ENCODE results near the gene SUGCT.

SUGCT gene

GRCh38 chr7:40223451-40224127 is 88.8 kb downstream of the SUGCT start:
- no peak overlapping the region for H3K27ac ChIP-seq (ENCODE audit: low read depth, low read length)
- H3K9me3 ChIP-seq (ENCODE audit: control insufficient read depth, insufficient read depth, low read depth, low read length), result peaks cover 4% of the 10 kb centered on the region; the same call in 1 of the 2 replicates
- no peaks in the 10 kb centered on the region for H3K4me1 ChIP-seq (ENCODE audit: control insufficient read depth, insufficient read depth, low read length)
- no peaks in the 10 kb centered on the region for H3K27me3 ChIP-seq (ENCODE audit: control insufficient read depth, insufficient read depth, low read length)
- H3K36me3 ChIP-seq (ENCODE audit: control insufficient read depth, insufficient read depth, low read length), result no peaks in the 10 kb centered on the region
- no peak overlapping the region for H3K4me3 ChIP-seq (ENCODE audit: low read depth, low read length)
- H3K9ac ChIP-seq (ENCODE audit: low read length), result no peak overlapping the region

DNA sequence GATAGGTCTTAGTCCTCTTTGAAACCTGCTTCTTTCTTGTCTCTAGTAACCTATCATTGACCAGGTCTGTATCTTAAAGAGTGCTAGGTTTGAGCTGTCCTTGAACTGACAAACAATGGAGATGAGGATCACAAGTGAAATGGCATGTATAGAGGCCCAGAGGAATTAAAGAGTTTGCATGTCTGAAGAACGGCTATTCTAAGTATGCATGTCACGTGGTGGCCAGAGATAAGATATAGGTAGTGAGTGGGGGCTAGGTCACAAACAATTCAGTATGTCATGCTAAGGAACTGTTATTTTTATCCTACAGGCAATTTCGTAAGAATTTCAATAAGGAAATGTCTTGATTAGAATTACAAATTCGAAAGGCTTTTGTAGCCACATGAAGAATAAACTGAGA is 95.3 kb downstream of the SUGCT start:
- no peak overlapping the region for H3K4me3 ChIP-seq (ENCODE audit: low read depth, low read length)
- no peaks in the 10 kb centered on the region for H3K36me3 ChIP-seq (ENCODE audit: control insufficient read depth, insufficient read depth, low read length)
- H3K9me3 ChIP-seq (ENCODE audit: control insufficient read depth, insufficient read depth, low read depth, low read length), result no peaks in the 10 kb centered on the region
- no peak overlapping the region for H3K9ac ChIP-seq (ENCODE audit: low read length)
- H3K27me3 ChIP-seq (ENCODE audit: control insufficient read depth, insufficient read depth, low read length), result no peaks in the 10 kb centered on the region
- no peak overlapping the region for H3K27ac ChIP-seq (ENCODE audit: low read depth, low read length)
- H3K4me1 ChIP-seq (ENCODE audit: control insufficient read depth, insufficient read depth, low read length), result no peaks in the 10 kb centered on the region

GRCh38 chr7:40231796-40232195 is 97.0 kb downstream of the SUGCT start:
- Histone ChIP-seq H3K4me1 (ENCODE audit: control insufficient read depth, insufficient read depth, low read length) (no peaks in the 10 kb centered on the region), H3K27ac (ENCODE audit: low read depth, low read length) (no peak overlapping the region), H3K4me3 (ENCODE audit: low read depth, low read length) (no peak overlapping the region), H3K36me3 (ENCODE audit: control insufficient read depth, insufficient read depth, low read length) (no peaks in the 10 kb centered on the region), H3K9ac (ENCODE audit: low read length) (no peak overlapping the region), H3K9me3 (ENCODE audit: control insufficient read depth, insufficient read depth, low read depth, low read length) (no peaks in the 10 kb centered on the region), H3K27me3 (ENCODE audit: control insufficient read depth, insufficient read depth, low read length) (no peaks in the 10 kb centered on the region)

GRCh38 chr7:40232242-40232893 is 97.6 kb downstream of the SUGCT start:
- Histone ChIP-seq H3K9ac (ENCODE audit: low read length) (no peak overlapping the region), H3K9me3 (ENCODE audit: control insufficient read depth, insufficient read depth, low read depth, low read length) (no peaks in the 10 kb centered on the region), H3K36me3 (ENCODE audit: control insufficient read depth, insufficient read depth, low read length) (no peaks in the 10 kb centered on the region), H3K4me1 (ENCODE audit: control insufficient read depth, insufficient read depth, low read length) (no peaks in the 10 kb centered on the region), H3K27ac (ENCODE audit: low read depth, low read length) (no peak overlapping the region), H3K4me3 (ENCODE audit: low read depth, low read length) (no peak overlapping the region), H3K27me3 (ENCODE audit: control insufficient read depth, insufficient read depth, low read length) (no peaks in the 10 kb centered on the region)

- Histone ChIP-seq H3K36me3 (ENCODE audit: control insufficient read depth, insufficient read depth, low read length) (no peaks in the 10 kb centered on the region), H3K4me1 (ENCODE audit: control insufficient read depth, insufficient read depth, low read length) (no peaks in the 10 kb centered on the region)
These were observed 99.2 kb downstream of the SUGCT start for GRCh38 chr7:40234046-40234445.

DNA sequence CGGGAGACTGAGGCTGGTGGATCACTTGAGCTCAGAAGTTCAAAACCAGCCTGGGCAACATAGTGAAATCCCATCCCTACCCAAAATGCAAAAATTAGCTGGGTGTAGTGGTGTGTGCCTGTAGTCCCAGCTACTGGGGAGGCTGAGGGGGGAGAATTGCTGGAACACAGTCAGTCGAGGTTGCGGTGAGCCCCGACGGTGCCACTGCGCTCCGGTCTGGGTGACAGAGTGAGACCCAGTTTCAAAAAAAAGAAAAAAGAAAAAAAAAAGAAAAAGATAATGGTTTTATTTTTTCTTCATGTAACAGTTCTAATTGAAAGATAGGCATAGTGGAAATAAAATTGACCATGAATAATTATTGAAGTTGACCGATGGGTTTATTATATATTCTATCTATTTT is 99.9 kb downstream of the SUGCT start:
- Histone ChIP-seq H3K27me3 (ENCODE audit: control insufficient read depth, insufficient read depth, low read length) (no peaks in the 10 kb centered on the region), H3K4me1 (ENCODE audit: control insufficient read depth, insufficient read depth, low read length) (no peaks in the 10 kb centered on the region), H3K9me3 (ENCODE audit: control insufficient read depth, insufficient read depth, low read depth, low read length) (no peaks in the 10 kb centered on the region), H3K4me3 (ENCODE audit: low read depth, low read length) (no peak overlapping the region), H3K9ac (ENCODE audit: low read length) (no peak overlapping the region), H3K36me3 (ENCODE audit: control insufficient read depth, insufficient read depth, low read length) (no peaks in the 10 kb centered on the region), H3K27ac (ENCODE audit: low read depth, low read length) (no peak overlapping the region)

More at GRCh38 chr7:40234046-40234445, 99.2 kb downstream of the SUGCT start:
- Histone ChIP-seq H3K4me3 (ENCODE audit: low read depth, low read length) (no peak overlapping the region), H3K9me3 (ENCODE audit: control insufficient read depth, insufficient read depth, low read depth, low read length) (no peaks in the 10 kb centered on the region), H3K27me3 (ENCODE audit: control insufficient read depth, insufficient read depth, low read length) (no peaks in the 10 kb centered on the region), H3K9ac (ENCODE audit: low read length) (no peak overlapping the region), H3K27ac (ENCODE audit: low read depth, low read length) (no peak overlapping the region)

DNA sequence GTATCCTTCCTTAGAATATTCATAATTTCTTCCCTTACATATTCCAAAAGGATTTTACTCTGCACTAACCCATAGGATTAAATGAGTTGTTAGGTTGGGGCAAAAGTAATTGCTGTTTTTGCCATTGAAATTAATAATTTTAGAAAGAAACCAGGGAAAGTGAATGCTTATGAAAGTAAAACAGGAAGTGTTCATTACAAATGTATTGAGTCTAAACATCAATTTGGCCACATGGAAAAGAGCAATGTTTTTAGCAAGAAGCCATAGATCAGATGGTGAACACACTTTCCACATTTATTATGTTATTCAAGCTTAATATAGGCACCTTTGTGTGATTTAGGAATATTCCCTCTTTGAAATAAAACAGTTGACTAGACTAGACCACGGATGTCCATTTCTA is 102.9 kb downstream of the SUGCT start:
- H3K4me3 ChIP-seq (ENCODE audit: low read depth, low read length), result no peak overlapping the region
- no peaks in the 10 kb centered on the region for H3K36me3 ChIP-seq (ENCODE audit: control insufficient read depth, insufficient read depth, low read length)
- H3K4me1 ChIP-seq (ENCODE audit: control insufficient read depth, insufficient read depth, low read length), result no peaks in the 10 kb centered on the region
- no peak overlapping the region for H3K27ac ChIP-seq (ENCODE audit: low read depth, low read length)
- no peaks in the 10 kb centered on the region for H3K27me3 ChIP-seq (ENCODE audit: control insufficient read depth, insufficient read depth, low read length)
- no peak overlapping the region for H3K9ac ChIP-seq (ENCODE audit: low read length)
- H3K9me3 ChIP-seq (ENCODE audit: control insufficient read depth, insufficient read depth, low read depth, low read length), result no peaks in the 10 kb centered on the region

- Histone ChIP-seq H3K4me1 (ENCODE audit: control insufficient read depth, insufficient read depth, low read length) (no peaks in the 10 kb centered on the region), H3K4me3 (ENCODE audit: low read depth, low read length) (no peak overlapping the region), H3K27me3 (ENCODE audit: control insufficient read depth, insufficient read depth, low read length) (no peaks in the 10 kb centered on the region), H3K9me3 (ENCODE audit: control insufficient read depth, insufficient read depth, low read depth, low read length) (no peaks in the 10 kb centered on the region), H3K27ac (ENCODE audit: low read depth, low read length) (no peak overlapping the region), H3K36me3 (ENCODE audit: control insufficient read depth, insufficient read depth, low read length) (no peaks in the 10 kb centered on the region), H3K9ac (ENCODE audit: low read length) (no peak overlapping the region)
These were observed 105.0 kb downstream of the SUGCT start for GRCh38 chr7:40239755-40240303.

- Histone ChIP-seq H3K9ac (ENCODE audit: low read length) (no peak overlapping the region), H3K27ac (ENCODE audit: low read depth, low read length) (no peak overlapping the region), H3K9me3 (ENCODE audit: control insufficient read depth, insufficient read depth, low read depth, low read length) (no peaks in the 10 kb centered on the region), H3K27me3 (ENCODE audit: control insufficient read depth, insufficient read depth, low read length) (no peaks in the 10 kb centered on the region), H3K4me3 (ENCODE audit: low read depth, low read length) (no peak overlapping the region), H3K36me3 (ENCODE audit: control insufficient read depth, insufficient read depth, low read length) (no peaks in the 10 kb centered on the region), H3K4me1 (ENCODE audit: control insufficient read depth, insufficient read depth, low read length) (no peaks in the 10 kb centered on the region)
These were observed 108.3 kb downstream of the SUGCT start for GRCh38 chr7:40243076-40243475.

DNA sequence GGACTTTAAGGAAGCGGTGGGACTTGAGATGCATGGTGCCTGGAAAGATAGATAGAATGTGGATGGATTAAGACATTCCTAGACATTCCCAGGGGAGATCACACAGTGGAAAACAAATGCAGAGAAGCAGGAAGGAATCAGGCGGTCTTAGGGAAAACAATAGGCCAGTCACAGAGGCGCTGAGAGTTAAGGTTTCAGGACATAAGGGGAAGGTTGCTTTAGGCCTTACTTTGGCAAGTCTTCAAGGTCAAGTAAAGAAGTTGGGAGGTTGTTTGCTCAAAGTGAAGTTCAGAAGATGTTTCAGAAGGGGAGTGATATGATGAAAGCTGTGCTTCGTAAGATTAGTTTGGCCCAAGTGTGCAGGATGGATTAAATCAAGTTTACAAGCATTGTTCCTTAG is 109.4 kb downstream of the SUGCT start:
- Histone ChIP-seq H3K36me3 (ENCODE audit: control insufficient read depth, insufficient read depth, low read length) (no peaks in the 10 kb centered on the region), H3K4me3 (ENCODE audit: low read depth, low read length) (no peak overlapping the region), H3K27me3 (ENCODE audit: control insufficient read depth, insufficient read depth, low read length) (no peaks in the 10 kb centered on the region), H3K4me1 (ENCODE audit: control insufficient read depth, insufficient read depth, low read length) (no peaks in the 10 kb centered on the region), H3K9me3 (ENCODE audit: control insufficient read depth, insufficient read depth, low read depth, low read length) (no peaks in the 10 kb centered on the region), H3K27ac (ENCODE audit: low read depth, low read length) (no peak overlapping the region), H3K9ac (ENCODE audit: low read length) (no peak overlapping the region)

GRCh38 chr7:40248681-40249080 is 113.9 kb downstream of the SUGCT start:
- Histone ChIP-seq H3K4me3 (ENCODE audit: low read depth, low read length) (no peak overlapping the region), H3K27ac (ENCODE audit: low read depth, low read length) (no peak overlapping the region), H3K4me1 (ENCODE audit: control insufficient read depth, insufficient read depth, low read length) (no peaks in the 10 kb centered on the region), H3K9ac (ENCODE audit: low read length) (no peak overlapping the region), H3K36me3 (ENCODE audit: control insufficient read depth, insufficient read depth, low read length) (no peaks in the 10 kb centered on the region), H3K27me3 (ENCODE audit: control insufficient read depth, insufficient read depth, low read length) (no peaks in the 10 kb centered on the region), H3K9me3 (ENCODE audit: control insufficient read depth, insufficient read depth, low read depth, low read length) (no peaks in the 10 kb centered on the region)

Data from HUES6 (cell line).